Measurements from ENCODE around the gene PCDHGB2.

DNA sequence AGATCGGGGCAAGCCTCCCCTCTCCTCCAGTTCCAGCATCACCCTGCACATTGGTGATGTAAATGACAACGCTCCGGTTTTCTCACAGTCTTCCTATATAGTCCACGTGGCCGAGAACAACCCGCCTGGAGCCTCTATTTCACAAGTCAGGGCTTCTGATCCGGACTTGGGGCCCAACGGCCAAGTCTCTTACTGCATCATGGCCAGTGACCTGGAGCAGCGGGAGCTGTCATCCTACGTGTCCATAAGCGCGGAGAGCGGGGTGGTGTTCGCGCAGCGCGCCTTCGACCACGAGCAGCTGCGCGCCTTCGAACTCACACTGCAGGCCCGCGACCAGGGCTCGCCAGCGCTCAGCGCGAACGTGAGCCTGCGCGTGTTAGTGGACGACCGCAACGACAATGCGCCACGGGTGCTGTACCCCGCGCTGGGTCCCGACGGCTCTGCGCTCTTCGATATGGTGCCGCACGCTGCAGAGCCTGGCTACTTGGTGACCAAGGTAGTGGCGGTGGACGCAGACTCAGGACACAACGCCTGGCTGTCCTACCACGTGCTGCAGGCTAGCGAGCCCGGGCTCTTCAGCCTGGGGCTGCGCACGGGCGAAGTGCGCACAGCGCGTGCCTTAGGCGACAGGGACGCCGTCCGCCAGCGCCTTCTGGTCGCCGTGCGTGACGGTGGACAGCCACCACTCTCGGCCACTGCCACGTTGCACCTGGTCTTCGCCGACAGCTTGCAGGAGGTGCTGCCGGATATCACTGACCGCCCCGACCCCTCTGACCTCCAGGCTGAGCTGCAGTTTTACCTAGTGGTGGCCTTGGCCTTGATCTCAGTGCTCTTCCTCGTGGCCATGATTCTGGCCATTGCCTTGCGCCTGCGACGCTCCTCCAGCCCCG, 29.6 kb downstream of the PCDHGB2 start:
- no peak for TF ChIP-seq CTCF (IDR thresholded peaks at IDR 0.05)
- no peak for TF ChIP-seq POLR2A (IDR thresholded peaks at IDR 0.05)
- no peak for TF ChIP-seq POLR2AphosphoS5 (IDR thresholded peaks at IDR 0.05)

Data from transverse colon (tissue), 4 donors.